Esophagus squamous epithelium (tissue), 5 donors: ENCODE results near the gene ARMC5. TPM values are rescaled to one million over a fixed set of nuclear protein-coding genes. Genes with fewer than 3 reads are reported as not detected.
A peak's percentile ranks its signal among the peaks of the same experiment; 100 is the strongest.

ENCODE experiments used
- DNase-seq: peaks from one replicate; lab custom pipeline; 2025; lab: John Stamatoyannopoulos, UW
- H3K27ac ChIP-seq, 4 donors: fragments of 200-600 bp; sonication (generic); one replicate each; pipeline ENCODE4 v1.5.1; 2016 to 2019; ENCODE audit warnings: mild to moderate bottlenecking in 1 of 4
- H3K27me3 ChIP-seq, 4 donors: fragments of 200-600 bp; sonication (generic); 1 replicate in 3 of 4; 2 replicates in 1 of 4; pipeline versions ENCODE4 v1.5.1 to v1.6.0; 2017 to 2021; ENCODE audit warnings: antibody characterized with exemption in 1 of 4
- H3K36me3 ChIP-seq, 3 donors: fragments of 200-600 bp; sonication (generic); one replicate each; pipeline ENCODE4 v1.5.1; 2016 to 2019
- H3K4me1 ChIP-seq, 3 donors: fragments of 200-600 bp; sonication (generic); one replicate each; pipeline ENCODE4 v1.5.1; 2017 to 2019
- H3K4me3 ChIP-seq, 4 donors: fragments of 200-600 bp; sonication (generic); 1 replicate in 3 of 4; 2 replicates in 1 of 4; pipeline ENCODE4 v1.5.1; 2016 to 2019; ENCODE audit warnings: mild to moderate bottlenecking in 2 of 4, moderate library complexity in 1 of 4
- H3K9me3 ChIP-seq, 3 donors: fragments of 200-600 bp; sonication (generic); one replicate each; pipeline ENCODE4 v1.5.1; 2016 to 2019
- CTCF ChIP-seq, 6 experiments: fragments of 450-650 bp in 4 of 6; fragments of 200-600 bp in 2 of 6; sonication (generic) in 2 of 6; IDR thresholded peaks; one replicate each; pipeline ENCODE4 v1.5.1; 2016 to 2019; ENCODE audit warnings: antibody characterized with exemption in 6 of 6, mild to moderate bottlenecking in 4 of 6, moderate library complexity in 4 of 6
- POLR2A ChIP-seq, 4 donors: fragments of 450-650 bp; IDR thresholded peaks; one replicate each; pipeline ENCODE4 v1.6.1; 2017; ENCODE audit warnings: antibody characterized with exemption in 4 of 4, mild to moderate bottlenecking in 4 of 4, moderate library complexity in 3 of 4
- WGBS, 2 donors: methylation state at CpG; one replicate each; pipeline ENCODE4 v1.1.5; 2018; 5-methylcytosine and 5-hydroxymethylcytosine counted together
- intact Hi-C: fragments of 100-400 bp; cut with DNase I; formaldehyde crosslinking; loops from one replicate; pipeline ENCODE4 v1.15.0; 2022
- total RNA-seq, 4 donors: library from RNA; depleted of rRNA; stranded (reverse); fragments of >200 nt; gene quantifications; one replicate each; pipeline ENCODE4 v1.1.0, GENCODE V29; 2016
- donor health status: DM: yes; HTN: yes; CAD: no.

ARMC5 gene
- total RNA-seq, 4 donors from 2014 or later, result 5.9 to 14.8 (median 9.7) TPM

GRCh38 chr16:31474773-31475738, 15.8 kb downstream of the ARMC5 start:
- intact Hi-C loops, result no loop called here
- WGBS, 2 donors, result 86 to 87% methylated on average over 12 of the region's 12 CpGs
- TF ChIP-seq CTCF (IDR thresholded peaks at IDR 0.05) (no peak), POLR2A (IDR thresholded peaks at IDR 0.05) (no peak)
- Histone ChIP-seq H3K4me1 (peaks cover 25 to 78% (median 30%) of the 10 kb centered on the region in 3 donors), H3K36me3 (peaks cover 0 to 48% (median 10%) of the 10 kb centered on the region in 3 donors), H3K9me3 (no peaks in the 10 kb centered on the region), H3K27ac (no peak overlapping the region), H3K4me3 (no peak overlapping the region), H3K27me3 (peaks cover 0 to 7% (median 0%) of the 10 kb centered on the region in 4 donors)
- no peak for DNase-seq

- Histone ChIP-seq H3K27me3 (peaks cover 0 to 7% (median 0%) of the 10 kb centered on the region in 4 donors), H3K4me1 (peaks cover 29 to 79% (median 29%) of the 10 kb centered on the region in 3 donors), H3K36me3 (peaks cover 0 to 48% (median 10%) of the 10 kb centered on the region in 3 donors), H3K4me3 (peak overlapping the region; percentile 35 to 64 (median 48)), H3K9me3 (no peaks in the 10 kb centered on the region), H3K27ac (peak overlapping the region; percentile 63 to 80 (median 69))
- intact Hi-C loops, result no loop called here
- DNase-seq, result no peak
- TF ChIP-seq CTCF (IDR thresholded peaks at IDR 0.05) (no peak), POLR2A (IDR thresholded peaks at IDR 0.05) (no peak)
- WGBS, 2 donors, result 57 to 70% methylated on average over 17 to 20 of the region's 26 CpGs
Measured at GRCh38 chr16:31475946-31476302, 16.6 kb downstream of the ARMC5 start.

GRCh38 chr16:31476303-31477219, 17.3 kb downstream of the ARMC5 start:
- peaks cover 0 to 7% (median 0%) of the 10 kb centered on the region in 4 donors for H3K27me3 ChIP-seq
- H3K4me1 ChIP-seq, result peaks cover 22 to 72% (median 29%) of the 10 kb centered on the region in 3 donors
- 23 to 39% methylated on average over 18 of the region's 68 CpGs for WGBS, 2 donors
- DNase-seq, result peak; percentile 44
- H3K36me3 ChIP-seq, result peaks cover 0 to 48% (median 10%) of the 10 kb centered on the region in 3 donors
- no peaks in the 10 kb centered on the region for H3K9me3 ChIP-seq
- intact Hi-C loops, result no loop called here
- TF ChIP-seq CTCF (IDR thresholded peaks at IDR 0.05), result no peak
- TF ChIP-seq POLR2A (IDR thresholded peaks at IDR 0.05), result peak in 2 of 4 donors; percentile 57 to 80
- peak overlapping the region; percentile 35 to 64 (median 48) for H3K4me3 ChIP-seq
- peak overlapping the region; percentile 63 to 80 (median 69) for H3K27ac ChIP-seq

GRCh38 chr16:31477220-31478216, 18.2 kb downstream of the ARMC5 start:
- 60 to 61% methylated on average over 17 to 28 of the region's 67 CpGs for WGBS, 2 donors
- no peak for DNase-seq

More at GRCh38 chr16:31477220-31478216, 18.2 kb downstream of the ARMC5 start:
- H3K4me3 ChIP-seq, result peak overlapping the region; percentile 35 to 64 (median 48)
- TF ChIP-seq POLR2A (IDR thresholded peaks at IDR 0.05) (no peak), CTCF (IDR thresholded peaks at IDR 0.05) (no peak)
- intact Hi-C loops, result no loop called here
- peaks cover 0 to 48% (median 10%) of the 10 kb centered on the region in 3 donors for H3K36me3 ChIP-seq
- H3K9me3 ChIP-seq, result no peaks in the 10 kb centered on the region
- peak overlapping the region; percentile 63 to 80 (median 69) for H3K27ac ChIP-seq
- peaks cover 21 to 63% (median 26%) of the 10 kb centered on the region in 3 donors for H3K4me1 ChIP-seq
- peaks cover 0 to 4% (median 0%) of the 10 kb centered on the region in 4 donors for H3K27me3 ChIP-seq
